GM06990 (cell line): ENCODE data around the gene IDUA.

Experiments
- DNase-seq: peaks from one replicate; pipeline ENCODE4 v3.0.0-alpha.2; 2011; ENCODE audit not compliant: insufficient read length; ENCODE audit errors: extremely low read depth
- H3K27me3 ChIP-seq: replicated peaks from 2 replicates; pipeline ENCODE4 v1.6.0; 2011; ENCODE audit warnings: low read length; ENCODE audit not compliant: control insufficient read depth, insufficient read depth
- H3K36me3 ChIP-seq: 2 replicates; pipeline ENCODE4 v1.5.1; 2011; ENCODE audit warnings: low read length; ENCODE audit not compliant: control insufficient read depth, insufficient read depth
- H3K4me3 ChIP-seq: replicated peaks from 2 replicates; pipeline ENCODE4 v1.5.1; 2011; ENCODE audit warnings: low read depth, mild to moderate bottlenecking, control low read depth, low read length
- TF ChIP-seq, protein P1 (sequence below): IDR thresholded peaks from 2 replicates; pipeline ENCODE4 v1.5.1; 2011; ENCODE audit warnings: low read length, control low read depth, mild to moderate bottlenecking, inconsistent platforms; ENCODE audit not compliant: insufficient read depth, poor library complexity, severe bottlenecking

The IDUA gene

GRCh38 chr4:1024882-1025545, 38.2 kb downstream of the IDUA start:
- Histone ChIP-seq H3K4me3 (no peak overlapping the region), H3K36me3 (no peaks in the 10 kb centered on the region), H3K27me3 (no peaks in the 10 kb centered on the region)
- no peak for DNase-seq
- TF ChIP-seq, protein P1, sequence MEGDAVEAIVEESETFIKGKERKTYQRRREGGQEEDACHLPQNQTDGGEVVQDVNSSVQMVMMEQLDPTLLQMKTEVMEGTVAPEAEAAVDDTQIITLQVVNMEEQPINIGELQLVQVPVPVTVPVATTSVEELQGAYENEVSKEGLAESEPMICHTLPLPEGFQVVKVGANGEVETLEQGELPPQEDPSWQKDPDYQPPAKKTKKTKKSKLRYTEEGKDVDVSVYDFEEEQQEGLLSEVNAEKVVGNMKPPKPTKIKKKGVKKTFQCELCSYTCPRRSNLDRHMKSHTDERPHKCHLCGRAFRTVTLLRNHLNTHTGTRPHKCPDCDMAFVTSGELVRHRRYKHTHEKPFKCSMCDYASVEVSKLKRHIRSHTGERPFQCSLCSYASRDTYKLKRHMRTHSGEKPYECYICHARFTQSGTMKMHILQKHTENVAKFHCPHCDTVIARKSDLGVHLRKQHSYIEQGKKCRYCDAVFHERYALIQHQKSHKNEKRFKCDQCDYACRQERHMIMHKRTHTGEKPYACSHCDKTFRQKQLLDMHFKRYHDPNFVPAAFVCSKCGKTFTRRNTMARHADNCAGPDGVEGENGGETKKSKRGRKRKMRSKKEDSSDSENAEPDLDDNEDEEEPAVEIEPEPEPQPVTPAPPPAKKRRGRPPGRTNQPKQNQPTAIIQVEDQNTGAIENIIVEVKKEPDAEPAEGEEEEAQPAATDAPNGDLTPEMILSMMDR: no peak

DNA sequence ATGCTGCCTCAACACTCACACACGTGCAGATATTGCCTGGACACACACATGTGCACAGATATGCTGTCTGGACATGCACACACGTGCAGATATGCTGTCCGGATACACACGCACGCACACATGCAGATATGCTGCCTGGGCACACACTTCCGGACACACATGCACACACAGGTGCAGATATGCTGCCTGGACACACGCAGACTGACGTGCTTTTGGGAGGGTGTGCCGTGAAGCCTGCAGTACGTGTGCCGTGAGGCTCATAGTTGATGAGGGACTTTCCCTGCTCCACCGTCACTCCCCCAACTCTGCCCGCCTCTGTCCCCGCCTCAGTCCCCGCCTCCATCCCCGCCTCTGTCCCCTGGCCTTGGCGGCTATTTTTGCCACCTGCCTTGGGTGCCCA, 39.3 kb downstream of the IDUA start:
- Histone ChIP-seq H3K36me3 (no peaks in the 10 kb centered on the region), H3K27me3 (no peaks in the 10 kb centered on the region), H3K4me3 (no peak overlapping the region)
- DNase-seq: peak; percentile 59
- TF ChIP-seq, protein P1: no peak

- H3K36me3 ChIP-seq: no peaks in the 10 kb centered on the region
- no peaks in the 10 kb centered on the region for H3K27me3 ChIP-seq
- TF ChIP-seq, protein P1: no peak
- H3K4me3 ChIP-seq: no peak overlapping the region
- DNase-seq: no peak
Observed at GRCh38 chr4:1027219-1027914, 40.5 kb downstream of the IDUA start.

- no peak for DNase-seq
- Histone ChIP-seq H3K4me3 (no peak overlapping the region), H3K27me3 (no peaks in the 10 kb centered on the region), H3K36me3 (no peaks in the 10 kb centered on the region)
- TF ChIP-seq, protein P1: no peak
Observed at GRCh38 chr4:1027915-1028238, 41.0 kb downstream of the IDUA start.

DNA sequence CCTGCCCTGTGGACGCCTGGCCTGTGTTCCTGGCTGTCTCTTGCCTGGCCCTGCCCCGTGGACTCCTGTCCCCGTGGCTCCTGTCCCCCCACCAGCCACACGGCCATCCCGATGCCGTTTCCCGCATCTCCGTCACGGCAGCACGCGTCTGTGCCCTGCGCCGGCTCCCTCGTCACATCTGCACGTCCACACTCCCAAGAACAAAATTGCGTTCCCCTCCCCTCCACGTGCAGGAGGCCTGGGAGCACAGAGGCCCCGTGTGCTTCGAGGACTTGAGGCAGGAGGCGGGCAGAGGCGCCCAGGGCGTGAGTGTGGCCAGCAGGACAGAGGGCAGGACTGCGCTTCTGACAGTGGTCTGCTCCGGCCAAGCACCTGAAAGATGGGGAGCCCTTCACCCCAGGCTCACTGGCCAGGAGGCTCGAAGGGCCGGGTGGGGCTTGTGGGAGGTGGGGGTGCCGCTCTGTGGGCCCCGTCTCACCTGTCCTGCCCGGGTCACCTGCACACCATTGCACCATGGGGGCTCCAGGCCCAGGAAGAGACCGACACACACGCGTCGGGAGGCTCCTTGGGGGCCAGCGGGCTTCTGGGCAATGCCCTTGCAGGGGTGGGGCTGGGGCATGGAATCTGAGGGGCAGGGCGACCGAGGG, 41.9 kb downstream of the IDUA start:
- Histone ChIP-seq H3K36me3 (no peaks in the 10 kb centered on the region), H3K4me3 (no peak overlapping the region), H3K27me3 (no peaks in the 10 kb centered on the region)
- DNase-seq: no peak
- TF ChIP-seq, protein P1: no peak
